ENCODE measurements around the gene GRIK3. TPM values are rescaled to one million over a fixed set of nuclear protein-coding genes. Genes with fewer than 3 reads are reported as not detected.

GRIK3 gene
- total RNA-seq, 1 experiment from 2014 or later, result not detected

DNA sequence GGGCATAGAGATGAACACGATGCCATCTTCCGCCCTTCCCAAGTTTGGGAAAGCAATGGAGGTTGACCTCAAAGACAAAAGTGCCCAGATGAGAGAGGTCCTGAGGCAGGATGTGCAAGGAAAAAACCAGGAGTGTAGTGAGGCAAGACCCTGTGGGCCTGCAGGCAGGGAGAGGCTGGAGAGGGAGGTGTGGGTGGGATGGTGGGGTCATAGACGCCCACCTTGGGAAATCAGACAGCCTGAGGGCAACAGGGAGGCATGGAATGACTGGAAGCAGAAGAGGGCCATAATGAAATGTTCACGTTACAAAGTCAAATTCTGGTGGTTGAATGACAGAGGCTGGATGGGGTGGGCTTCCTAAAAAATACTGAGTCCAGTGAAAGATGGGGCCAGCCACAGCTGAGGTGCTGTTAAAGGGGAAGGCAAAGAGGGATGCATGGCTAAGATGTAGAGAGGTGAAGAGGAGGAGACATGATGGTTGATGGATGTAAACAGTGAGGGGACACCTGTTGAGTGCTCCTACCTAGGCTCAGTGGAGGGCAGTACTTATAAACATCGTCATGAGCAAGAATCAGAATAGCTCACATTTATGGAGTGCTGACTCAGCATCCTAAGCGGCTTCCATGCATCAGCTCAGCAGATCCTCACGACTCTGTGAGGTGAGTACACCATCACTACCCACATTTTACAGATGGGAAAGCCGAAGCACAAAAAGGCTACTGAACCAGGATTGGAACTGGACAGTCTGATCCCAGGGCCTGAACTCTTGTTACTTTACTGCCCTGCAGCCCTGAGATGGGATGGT, 42.0 kb downstream of the GRIK3 start:
- peaks cover 55% of the 10 kb centered on the region for H3K27me3 ChIP-seq (ENCODE audit: low read length)
- H3K4me2 ChIP-seq (ENCODE audit: low read length), result no peak overlapping the region
- H2AFZ ChIP-seq (ENCODE audit: low read length), result no peak overlapping the region
- no TSS peak for BruUV-seq (replicated peaks)
- DNase-seq (no peak), ATAC-seq (no peak)
- POLR2A ChIA-PET (ENCODE audit: unreplicated experiment), result no interaction called here
- H3K9me3 ChIP-seq (ENCODE audit: low read length), result no peaks in the 10 kb centered on the region
- no peak overlapping the region for H3K4me3 ChIP-seq (ENCODE audit: low read length)
- TF ChIP-seq EZH2 (IDR thresholded peaks at IDR 0.05; ENCODE audit: low read length, unreplicated experiment), result no peak
- TF ChIP-seq CTCF (conservative IDR thresholded peaks at IDR 0.05; ENCODE audit: low read depth, low read length), result no peak
- no peak for TF ChIP-seq EZH2phosphoT487 (IDR thresholded peaks at IDR 0.05; ENCODE audit: borderline replicate concordance, low read length)
- no peaks in the 10 kb centered on the region for H3K36me3 ChIP-seq (ENCODE audit: low read depth, low read length)
- CTCF ChIA-PET, result no interaction called here
- H3K9me2 ChIP-seq (replicated peaks; ENCODE audit: low read length), result no peaks in the 10 kb centered on the region
- no peaks in the 10 kb centered on the region for H3K79me2 ChIP-seq (ENCODE audit: low read length)
- no peak overlapping the region for H3K9ac ChIP-seq (ENCODE audit: low read length)
- no peaks in the 10 kb centered on the region for H3K4me1 ChIP-seq (ENCODE audit: insufficient read depth, low read length)
- no peak overlapping the region for H3K27ac ChIP-seq (ENCODE audit: low read length)
- intact Hi-C loops (cut with micrococcal nuclease), result no loop called here
- H4K20me1 ChIP-seq (ENCODE audit: low read length), result no peaks in the 10 kb centered on the region
- no peaks in the 10 kb centered on the region for H3F3A ChIP-seq (ENCODE audit: low read length, unreplicated experiment)

DNA sequence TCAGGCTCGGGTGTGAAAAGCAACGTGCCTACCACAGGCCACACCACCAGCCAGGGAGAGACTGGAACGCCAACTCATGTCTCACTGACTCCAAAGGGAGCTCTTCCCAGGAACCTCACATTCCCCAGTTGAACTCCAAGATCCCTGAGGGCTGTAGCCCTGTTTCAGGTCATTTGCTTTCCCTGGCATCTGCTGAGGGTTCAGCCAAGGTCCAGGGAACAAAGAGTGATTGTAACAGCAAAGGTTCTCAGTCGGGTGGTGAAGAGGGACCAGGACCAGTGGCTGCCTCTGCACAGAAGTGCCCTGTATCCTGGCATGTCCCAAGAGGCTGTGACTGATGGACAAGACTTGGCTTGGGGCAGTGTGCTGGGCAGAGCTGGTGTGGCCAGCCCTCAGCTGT, 42.8 kb downstream of the GRIK3 start:
- intact Hi-C loops (cut with micrococcal nuclease), result no loop called here
- no peaks in the 10 kb centered on the region for H3K9me2 ChIP-seq (replicated peaks; ENCODE audit: low read length)
- TF ChIP-seq EZH2phosphoT487 (IDR thresholded peaks at IDR 0.05; ENCODE audit: borderline replicate concordance, low read length) (no peak), EZH2 (IDR thresholded peaks at IDR 0.05; ENCODE audit: low read length, unreplicated experiment) (no peak), CTCF (conservative IDR thresholded peaks at IDR 0.05; ENCODE audit: low read depth, low read length) (no peak)
- H3K4me3 ChIP-seq (ENCODE audit: low read length), result no peak overlapping the region
- BruUV-seq (replicated peaks), result no TSS peak
- no peaks in the 10 kb centered on the region for H3K9me3 ChIP-seq (ENCODE audit: low read length)
- no peaks in the 10 kb centered on the region for H3K79me2 ChIP-seq (ENCODE audit: low read length)
- POLR2A ChIA-PET (ENCODE audit: unreplicated experiment), result no interaction called here
- no peaks in the 10 kb centered on the region for H3K4me1 ChIP-seq (ENCODE audit: insufficient read depth, low read length)
- DNase-seq, result no peak
- H3K9ac ChIP-seq (ENCODE audit: low read length), result no peak overlapping the region
- no peak overlapping the region for H3K4me2 ChIP-seq (ENCODE audit: low read length)
- ATAC-seq, result no peak
- peaks cover 52% of the 10 kb centered on the region for H3K27me3 ChIP-seq (ENCODE audit: low read length)
- CTCF ChIA-PET, result no interaction called here
- H2AFZ ChIP-seq (ENCODE audit: low read length), result no peak overlapping the region
- no peak overlapping the region for H3K27ac ChIP-seq (ENCODE audit: low read length)
- H3K36me3 ChIP-seq (ENCODE audit: low read depth, low read length), result no peaks in the 10 kb centered on the region
- H3F3A ChIP-seq (ENCODE audit: low read length, unreplicated experiment), result no peaks in the 10 kb centered on the region
- no peaks in the 10 kb centered on the region for H4K20me1 ChIP-seq (ENCODE audit: low read length)

DNA sequence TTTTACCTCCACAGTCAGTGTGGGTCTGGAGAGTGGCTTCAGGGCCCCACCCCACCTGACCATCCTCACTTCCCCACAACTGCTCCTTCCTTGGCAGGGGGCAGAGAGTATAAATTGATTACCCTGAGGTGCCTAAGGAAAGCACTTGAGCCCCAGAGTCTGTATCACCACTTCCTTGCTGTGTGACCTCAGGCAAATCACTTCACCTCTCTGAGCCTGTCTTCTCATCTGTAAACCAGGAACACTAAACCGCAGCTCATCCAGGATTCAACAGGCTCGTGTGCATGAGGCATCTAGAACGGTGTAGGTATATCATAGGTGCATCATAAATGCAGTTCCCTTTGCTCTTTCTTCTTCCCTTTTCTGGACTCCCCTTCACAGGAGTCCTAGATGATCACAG, 43.4 kb downstream of the GRIK3 start:
- H3K27me3 ChIP-seq (ENCODE audit: low read length), result peaks cover 46% of the 10 kb centered on the region
- no peaks in the 10 kb centered on the region for H3K36me3 ChIP-seq (ENCODE audit: low read depth, low read length)
- H3K4me3 ChIP-seq (ENCODE audit: low read length), result no peak overlapping the region
- DNase-seq (no peak), ATAC-seq (no peak)
- no peaks in the 10 kb centered on the region for H3K9me2 ChIP-seq (replicated peaks; ENCODE audit: low read length)
- no TSS peak for BruUV-seq (replicated peaks)
- no peak overlapping the region for H3K4me2 ChIP-seq (ENCODE audit: low read length)
- intact Hi-C loops (cut with micrococcal nuclease), result no loop called here
- POLR2A ChIA-PET (ENCODE audit: unreplicated experiment), result no interaction called here
- CTCF ChIA-PET, result no interaction called here
- H3F3A ChIP-seq (ENCODE audit: low read length, unreplicated experiment), result no peaks in the 10 kb centered on the region
- H3K79me2 ChIP-seq (ENCODE audit: low read length), result no peaks in the 10 kb centered on the region
- TF ChIP-seq EZH2phosphoT487 (IDR thresholded peaks at IDR 0.05; ENCODE audit: borderline replicate concordance, low read length) (no peak), CTCF (conservative IDR thresholded peaks at IDR 0.05; ENCODE audit: low read depth, low read length) (no peak), EZH2 (IDR thresholded peaks at IDR 0.05; ENCODE audit: low read length, unreplicated experiment) (no peak)
- no peak overlapping the region for H3K9ac ChIP-seq (ENCODE audit: low read length)
- H3K27ac ChIP-seq (ENCODE audit: low read length), result no peak overlapping the region
- no peaks in the 10 kb centered on the region for H3K9me3 ChIP-seq (ENCODE audit: low read length)
- no peaks in the 10 kb centered on the region for H4K20me1 ChIP-seq (ENCODE audit: low read length)
- no peaks in the 10 kb centered on the region for H3K4me1 ChIP-seq (ENCODE audit: insufficient read depth, low read length)
- H2AFZ ChIP-seq (ENCODE audit: low read length), result no peak overlapping the region
